ENCODE data around the gene ZNF562. TPM values are rescaled to one million over a fixed set of nuclear protein-coding genes. Genes with fewer than 3 reads are reported as not detected.
"Not testable (repeated sequence)": the region's sequence is repeated elsewhere in the genome, so short reads cannot be mapped to it uniquely, and the experiment has no call there.

ZNF562 gene
- total RNA-seq, 1 donor = 33.3 TPM

DNA sequence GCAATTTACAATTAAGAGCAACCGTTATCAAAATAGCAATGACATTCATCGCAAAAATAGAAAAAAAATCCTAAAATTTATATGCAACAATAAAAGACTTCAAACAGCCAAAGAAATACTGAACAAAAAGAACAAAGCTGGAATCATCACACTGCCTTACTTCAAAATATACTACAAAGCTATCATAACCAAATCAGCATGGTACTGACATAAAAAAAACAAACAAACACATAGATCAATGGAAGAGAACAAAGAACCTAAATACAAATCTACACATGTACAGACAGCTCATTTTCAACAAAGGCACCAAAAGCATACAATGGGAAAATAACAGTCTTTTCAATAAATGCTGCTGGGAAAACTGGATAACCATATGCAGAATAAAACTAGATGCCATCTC lies 6.4 kb downstream of the ZNF562 start:
- TF ChIP-seq, protein P1, sequence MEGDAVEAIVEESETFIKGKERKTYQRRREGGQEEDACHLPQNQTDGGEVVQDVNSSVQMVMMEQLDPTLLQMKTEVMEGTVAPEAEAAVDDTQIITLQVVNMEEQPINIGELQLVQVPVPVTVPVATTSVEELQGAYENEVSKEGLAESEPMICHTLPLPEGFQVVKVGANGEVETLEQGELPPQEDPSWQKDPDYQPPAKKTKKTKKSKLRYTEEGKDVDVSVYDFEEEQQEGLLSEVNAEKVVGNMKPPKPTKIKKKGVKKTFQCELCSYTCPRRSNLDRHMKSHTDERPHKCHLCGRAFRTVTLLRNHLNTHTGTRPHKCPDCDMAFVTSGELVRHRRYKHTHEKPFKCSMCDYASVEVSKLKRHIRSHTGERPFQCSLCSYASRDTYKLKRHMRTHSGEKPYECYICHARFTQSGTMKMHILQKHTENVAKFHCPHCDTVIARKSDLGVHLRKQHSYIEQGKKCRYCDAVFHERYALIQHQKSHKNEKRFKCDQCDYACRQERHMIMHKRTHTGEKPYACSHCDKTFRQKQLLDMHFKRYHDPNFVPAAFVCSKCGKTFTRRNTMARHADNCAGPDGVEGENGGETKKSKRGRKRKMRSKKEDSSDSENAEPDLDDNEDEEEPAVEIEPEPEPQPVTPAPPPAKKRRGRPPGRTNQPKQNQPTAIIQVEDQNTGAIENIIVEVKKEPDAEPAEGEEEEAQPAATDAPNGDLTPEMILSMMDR (IDR thresholded peaks at IDR 0.05; ENCODE audit: insufficient read depth, low read length) = no peak
- H3K4me3 ChIP-seq (ENCODE audit: low read depth, low read length) = no peak overlapping the region
- no peak for DNase-seq (ENCODE audit: low read depth)

DNA sequence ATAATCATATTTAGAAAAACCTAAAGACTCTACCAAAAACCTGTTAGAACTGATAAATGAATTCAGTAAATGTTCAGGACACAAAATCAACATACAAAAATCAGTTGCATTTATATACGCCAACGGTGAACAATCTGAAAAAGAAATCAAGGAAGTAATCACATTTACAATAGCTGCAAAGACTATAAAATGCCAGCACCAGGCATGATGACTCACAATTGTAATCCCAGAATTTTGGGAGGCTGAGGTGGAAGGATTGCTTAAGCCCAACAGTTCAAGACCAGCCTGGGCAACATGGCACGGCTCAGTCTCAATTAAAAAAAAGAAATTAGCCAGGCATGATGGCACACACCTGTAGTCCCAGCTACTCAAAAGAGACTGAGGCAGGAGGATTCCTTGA lies 7.0 kb downstream of the ZNF562 start:
- TF ChIP-seq, protein P1 (IDR thresholded peaks at IDR 0.05; ENCODE audit: insufficient read depth, low read length) = no peak
- no peak for DNase-seq (ENCODE audit: low read depth)
- H3K4me3 ChIP-seq (ENCODE audit: low read depth, low read length) = no peak overlapping the region

DNA sequence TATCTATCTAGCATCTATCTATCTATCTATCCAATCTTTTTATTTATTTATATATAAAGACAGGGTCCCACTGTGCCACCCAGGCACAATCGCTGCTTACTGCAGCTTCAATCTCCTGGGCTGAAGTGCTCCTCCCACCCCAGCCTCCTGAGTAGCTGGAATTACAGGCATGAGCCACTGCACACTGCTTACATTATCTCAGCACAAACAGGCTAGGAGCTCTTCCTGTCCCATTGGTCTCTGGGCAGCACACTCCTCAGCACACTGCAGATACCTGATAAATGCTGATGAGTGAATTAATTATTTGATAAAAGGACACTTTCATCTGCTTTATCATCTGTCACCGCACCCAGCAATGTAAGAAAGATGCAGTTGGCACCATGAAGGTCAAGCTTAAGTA lies 16.1 kb downstream of the ZNF562 start:
- no peak for DNase-seq (ENCODE audit: low read depth)
- no peak overlapping the region for H3K4me3 ChIP-seq (ENCODE audit: low read depth, low read length)
- TF ChIP-seq, protein P1 (IDR thresholded peaks at IDR 0.05; ENCODE audit: insufficient read depth, low read length) = no peak

DNA sequence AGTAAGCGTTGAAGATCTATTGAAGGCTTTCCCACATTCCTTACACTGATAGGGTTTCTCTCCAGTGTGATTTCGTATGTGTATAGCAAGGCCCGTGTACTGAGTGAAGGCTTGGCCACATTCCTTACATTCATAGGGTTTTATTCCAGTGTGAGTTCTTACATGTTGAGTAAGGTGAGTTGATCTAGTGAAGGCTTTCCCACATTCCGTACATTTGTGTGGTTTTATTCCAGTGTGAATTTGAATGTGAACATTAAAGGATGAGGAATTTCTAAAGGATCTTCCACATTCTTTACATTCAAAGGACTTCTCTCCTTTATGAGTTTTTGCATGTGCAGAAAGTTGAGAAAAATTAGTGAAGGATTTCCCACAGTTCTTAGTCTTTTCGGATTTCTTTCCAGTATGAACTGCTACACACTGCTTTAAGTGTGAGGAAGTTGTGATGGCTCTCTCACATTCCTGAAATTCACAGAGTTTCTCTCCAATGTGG lies 21.8 kb downstream of the ZNF562 start:
- not testable (repeated sequence) for H3K4me3 ChIP-seq (ENCODE audit: low read depth, low read length); DNase-seq (ENCODE audit: low read depth)

DNA sequence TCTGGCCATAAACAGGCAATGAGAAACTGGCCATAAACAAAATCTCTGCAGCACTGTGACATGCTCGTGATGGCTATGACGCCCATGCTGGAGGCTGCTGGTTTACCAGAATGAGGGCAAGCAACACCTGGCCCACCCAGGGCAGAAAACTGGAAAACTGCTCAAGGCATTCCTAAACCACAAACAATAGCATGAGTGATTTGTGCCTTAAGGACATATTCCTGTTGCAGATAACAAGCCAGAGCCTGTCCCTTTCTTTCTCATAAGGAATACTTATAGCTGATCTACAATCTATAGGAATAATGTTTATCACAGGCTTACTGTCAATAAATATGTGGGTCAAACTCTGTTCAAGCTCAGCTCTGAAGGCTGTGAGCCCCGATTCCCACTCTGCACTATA lies 23.4 kb downstream of the ZNF562 start:
- not testable (repeated sequence) for DNase-seq (ENCODE audit: low read depth); H3K4me3 ChIP-seq (ENCODE audit: low read depth, low read length)

DNA sequence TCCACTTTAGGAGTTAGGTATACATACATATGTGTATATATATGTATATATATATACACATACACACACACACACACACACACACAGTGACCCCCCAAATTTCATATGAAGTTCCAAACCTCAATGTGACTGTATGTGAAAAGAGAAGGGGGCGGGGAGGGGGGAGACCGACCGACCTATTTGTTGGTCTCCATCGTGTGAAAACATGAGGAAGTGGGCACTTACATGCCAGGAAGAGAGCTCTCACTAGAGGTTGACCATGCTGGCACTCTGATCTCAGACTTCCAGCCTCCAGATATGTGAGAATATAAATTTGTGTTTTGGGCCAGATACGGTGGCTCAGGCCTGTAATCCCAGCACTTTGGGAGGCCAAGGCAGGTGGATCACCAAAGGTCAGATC lies 24.6 kb downstream of the ZNF562 start:
- no peak for DNase-seq (ENCODE audit: low read depth)
- TF ChIP-seq, protein P1 (IDR thresholded peaks at IDR 0.05; ENCODE audit: insufficient read depth, low read length) = no peak
- no peak overlapping the region for H3K4me3 ChIP-seq (ENCODE audit: low read depth, low read length)

DNA sequence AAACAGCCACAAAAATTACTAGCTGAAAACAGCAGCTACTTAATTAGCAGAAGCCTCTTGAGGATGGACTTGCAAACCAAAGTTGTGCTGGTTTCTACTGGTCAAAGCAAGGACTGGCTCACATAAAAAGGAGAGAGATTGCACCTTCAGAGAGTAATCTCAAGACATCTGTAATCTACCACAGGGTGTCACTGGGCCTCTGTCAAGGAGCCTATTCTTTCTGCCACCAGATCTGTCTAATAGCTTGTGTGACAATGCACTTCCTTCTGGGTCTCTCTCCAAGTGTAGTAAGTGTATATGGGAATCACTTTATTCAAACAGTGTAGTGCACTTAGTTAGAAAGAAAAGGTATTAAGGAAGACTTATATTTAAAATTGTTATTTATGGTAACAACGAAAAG lies 29.4 kb downstream of the ZNF562 start:
- no peak for DNase-seq (ENCODE audit: low read depth)
- TF ChIP-seq, protein P1 (IDR thresholded peaks at IDR 0.05; ENCODE audit: insufficient read depth, low read length) = no peak
- H3K4me3 ChIP-seq (ENCODE audit: low read depth, low read length) = no peak overlapping the region

DNA sequence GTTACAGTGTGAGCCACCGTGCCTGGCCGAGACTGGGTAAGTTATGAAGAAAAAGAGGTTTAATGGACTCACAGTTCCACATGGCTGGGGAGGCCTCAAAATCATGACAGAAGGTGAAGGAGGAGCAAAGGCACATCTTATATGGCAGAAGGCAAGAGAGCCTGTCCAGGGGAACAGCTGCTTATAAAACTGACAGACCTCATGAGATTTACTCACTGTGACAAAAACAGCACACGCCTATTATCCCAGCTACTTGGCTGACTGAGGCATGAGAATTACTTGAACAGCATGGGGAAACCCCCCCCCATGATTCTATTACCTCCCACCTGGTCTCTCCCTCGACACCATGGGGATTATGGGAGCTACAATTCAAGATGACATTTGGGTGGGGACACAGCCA lies 30.4 kb downstream of the ZNF562 start:
- no peak overlapping the region for H3K4me3 ChIP-seq (ENCODE audit: low read depth, low read length)
- TF ChIP-seq, protein P1 (IDR thresholded peaks at IDR 0.05; ENCODE audit: insufficient read depth, low read length) = no peak
- no peak for DNase-seq (ENCODE audit: low read depth)

All from fibroblast of the aortic adventitia (primary cell).